Ishikawa (cell line): ENCODE measurements around the gene KRT33B.

Experiments
- CEBPB ChIP-seq: IDR thresholded peaks from 2 replicates; pipeline ENCODE4 v1.6.1; 2012
- REST ChIP-seq: IDR thresholded peaks from 2 replicates; pipeline ENCODE4 v1.6.1; 2012; ENCODE audit warnings: low read depth, mild to moderate bottlenecking

- no peak for TF ChIP-seq REST
- TF ChIP-seq CEBPB, result no peak
These were observed 46.3 kb upstream of the KRT33B start for GRCh38 chr17:41415833-41416335.
